Fibroblast of skin of abdomen (primary cell): ENCODE measurements around the gene DNTTIP2.
"Not testable (repeated sequence)": the region's sequence is repeated elsewhere in the genome, so short reads cannot be mapped to it uniquely, and the experiment has no call there.

Experiments
- DNase-seq: peaks from one replicate; pipeline ENCODE4 v3.0.0-alpha.2; 2013

DNTTIP2 gene

GRCh38 chr1:93876244-93876643 lies 2.8 kb downstream of the DNTTIP2 start:
- no peak for DNase-seq

DNA sequence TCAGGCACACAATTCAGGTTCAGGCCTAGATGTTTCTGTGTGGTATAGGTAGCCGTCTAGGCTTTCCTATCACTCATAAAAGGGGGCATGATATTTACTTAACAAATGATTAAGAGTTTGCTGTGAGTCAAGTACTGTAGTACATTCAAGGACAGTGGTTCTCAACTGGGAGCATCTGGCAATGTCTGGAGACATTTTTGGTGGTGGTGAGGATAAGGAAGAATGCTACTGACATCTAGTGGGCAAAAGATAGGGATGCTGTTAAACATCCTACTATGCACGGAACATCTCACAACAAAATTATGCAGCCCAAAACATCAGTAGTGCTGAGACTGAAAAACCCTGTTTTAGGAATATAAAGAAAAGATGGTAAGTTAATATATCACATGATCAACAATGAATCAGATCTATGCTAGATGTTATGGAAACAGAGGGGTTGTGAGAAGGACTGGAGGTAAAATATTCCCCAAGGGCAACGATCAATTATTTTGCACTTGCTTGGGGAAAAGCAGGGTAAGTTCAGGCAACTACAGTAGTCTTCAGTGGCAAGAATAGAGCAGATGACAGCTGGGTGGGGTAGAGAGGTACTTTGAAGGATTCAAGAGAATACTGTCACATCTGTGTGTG lies 4.9 kb downstream of the DNTTIP2 start:
- peak; percentile 24 for DNase-seq

DNA sequence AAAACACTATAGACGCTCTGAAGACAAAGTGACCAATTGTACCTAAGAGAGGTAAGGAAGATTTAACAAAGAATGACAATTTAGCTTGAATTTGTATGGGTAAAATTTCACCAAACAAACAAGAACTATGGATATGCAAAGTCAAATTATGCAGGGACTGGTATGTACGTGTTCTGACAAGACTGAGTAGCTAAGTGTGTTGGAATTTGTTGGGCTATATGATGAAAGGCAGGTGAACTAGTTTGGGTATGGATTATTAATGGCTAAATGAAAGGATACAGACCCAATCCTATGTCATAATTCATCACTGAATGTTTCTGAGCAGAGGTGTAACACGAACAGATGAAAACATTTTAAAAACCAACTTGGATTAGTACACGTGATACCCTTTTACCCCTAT lies 7.6 kb downstream of the DNTTIP2 start:
- DNase-seq: no peak

GRCh38 chr1:93869653-93870052 lies 9.4 kb downstream of the DNTTIP2 start:
- no peak for DNase-seq

- DNase-seq: not testable (repeated sequence)
These were observed 10.5 kb downstream of the DNTTIP2 start for GRCh38 chr1:93868492-93868891.

DNA sequence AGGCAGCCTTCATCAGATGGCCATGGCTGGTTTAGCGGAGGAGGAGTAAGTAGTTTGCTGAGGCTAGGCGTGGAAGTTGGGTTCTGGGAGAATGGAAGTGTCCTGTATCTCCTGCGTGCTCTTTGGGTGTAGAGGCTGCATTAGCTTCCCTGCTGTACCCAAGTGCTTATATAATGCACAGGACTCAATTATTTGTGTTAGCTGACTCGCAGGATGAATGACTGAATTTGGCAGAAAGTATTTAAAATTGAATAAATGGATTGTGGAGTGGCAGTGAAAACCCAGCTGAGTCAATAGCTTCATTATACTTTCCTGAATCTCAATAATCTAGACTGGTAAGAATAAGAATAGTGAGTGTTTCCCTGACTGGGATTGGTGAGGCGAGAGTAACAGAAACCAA lies 13.8 kb downstream of the DNTTIP2 start:
- DNase-seq: no peak

DNA sequence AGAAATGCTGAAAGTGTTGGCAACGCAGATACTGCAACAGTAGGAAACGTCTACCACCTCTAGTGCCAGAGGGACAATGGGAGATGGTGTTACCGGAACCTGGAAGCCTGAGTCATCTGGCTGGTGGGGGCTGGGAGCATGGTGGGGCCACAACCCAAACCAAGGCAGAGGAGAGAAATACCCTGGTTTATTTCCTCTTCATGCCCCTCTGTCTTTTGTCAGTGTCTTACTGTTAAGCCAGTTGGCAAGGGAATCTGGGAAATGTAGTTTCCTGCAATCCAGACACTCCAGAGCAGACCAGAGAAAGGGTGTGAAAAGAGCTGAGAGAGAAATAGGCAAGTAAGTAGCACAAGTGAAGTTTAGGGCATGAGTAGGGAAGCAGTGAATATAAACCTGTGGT lies 14.8 kb downstream of the DNTTIP2 start:
- no peak for DNase-seq

- not testable (repeated sequence) for DNase-seq
These were observed 21.4 kb downstream of the DNTTIP2 start for GRCh38 chr1:93857653-93858052.

GRCh38 chr1:93855983-93856382 lies 23.0 kb downstream of the DNTTIP2 start:
- not testable (repeated sequence) for DNase-seq

GRCh38 chr1:93853940-93854339 lies 25.1 kb downstream of the DNTTIP2 start:
- DNase-seq: no peak

GRCh38 chr1:93851878-93852277 lies 27.1 kb downstream of the DNTTIP2 start:
- DNase-seq: no peak

GRCh38 chr1:93851327-93851712 lies 27.7 kb downstream of the DNTTIP2 start:
- DNase-seq: no peak

- DNase-seq: peak; percentile 57
These were observed 28.2 kb downstream of the DNTTIP2 start for GRCh38 chr1:93850687-93851326.

DNA sequence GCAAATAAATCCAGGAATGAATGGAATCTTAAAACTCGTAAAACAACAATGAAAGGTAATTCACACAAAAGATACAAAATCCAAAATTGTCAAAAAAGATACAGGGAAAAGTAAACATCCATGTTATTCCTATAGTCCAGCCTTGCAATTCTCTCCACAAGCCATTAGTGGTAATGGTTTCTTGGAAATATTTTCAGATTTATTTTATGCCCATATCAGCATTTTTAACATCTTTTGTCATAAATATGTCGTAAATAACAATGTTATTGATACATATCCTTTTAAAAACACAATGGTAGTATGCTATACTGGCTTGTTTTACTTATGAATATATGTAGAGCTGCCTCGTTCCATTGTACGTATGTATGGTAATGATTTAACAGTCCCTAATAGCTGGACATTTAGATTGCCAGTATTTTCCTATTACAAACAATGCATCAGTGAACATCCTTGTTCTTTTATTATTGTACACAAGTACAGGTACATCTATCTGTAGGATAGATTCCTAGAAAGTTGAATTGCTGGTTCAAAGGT lies 30.6 kb downstream of the DNTTIP2 start:
- DNase-seq: no peak

DNA sequence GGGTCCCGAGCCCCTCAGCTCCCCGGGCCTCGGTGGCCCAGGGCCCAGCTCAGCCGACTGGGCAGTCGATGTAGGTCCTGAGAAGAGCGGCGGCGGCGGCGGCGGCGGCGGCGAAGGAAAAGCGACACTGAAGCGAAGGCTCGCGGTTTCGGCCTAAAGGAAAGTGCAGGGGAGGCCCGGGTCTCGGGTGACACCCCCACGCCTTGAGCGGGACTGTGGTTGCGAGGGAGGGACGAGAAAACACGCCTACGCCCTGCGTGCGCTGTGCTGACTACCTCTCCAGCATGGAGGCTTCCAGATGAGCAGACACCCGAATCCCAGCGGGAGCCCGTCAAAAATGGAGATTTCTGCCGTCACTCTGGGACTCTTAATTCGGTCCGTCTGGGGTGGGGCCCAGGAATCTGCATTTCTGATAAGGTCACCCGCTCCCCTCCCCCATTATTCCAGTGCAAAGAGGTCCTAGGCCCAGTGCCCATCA lies 31.2 kb downstream of the DNTTIP2 start:
- peak; percentile 71 for DNase-seq

- DNase-seq: peak; percentile 85
These were observed 31.8 kb downstream of the DNTTIP2 start for GRCh38 chr1:93846992-93847810.

- DNase-seq: peak; percentile 83
These were observed 32.6 kb downstream of the DNTTIP2 start for GRCh38 chr1:93846206-93846991.

GRCh38 chr1:93845538-93846205 lies 33.3 kb downstream of the DNTTIP2 start:
- peak; percentile 93 for DNase-seq

GRCh38 chr1:93844262-93845045 lies 34.6 kb downstream of the DNTTIP2 start:
- peak; percentile 82 for DNase-seq

GRCh38 chr1:93842750-93843500 lies 36.1 kb downstream of the DNTTIP2 start:
- DNase-seq: peak; percentile 74
